Lower leg skin (tissue), 4 donors: ENCODE results near the gene RNF40. TPM values are rescaled to one million over a fixed set of nuclear protein-coding genes. Genes with fewer than 3 reads are reported as not detected.

Experiments used
- DNase-seq, 2 donors: peaks; one replicate each; pipeline ENCODE4 v3.0.0-alpha.2; 2019; ENCODE audit warnings: low spot score in 2 of 2
- H3K4me3 ChIP-seq: fragments of 200-600 bp; sonication (generic); 2 replicates; pipeline ENCODE4 v1.5.1; 2017; ENCODE audit warnings: mild to moderate bottlenecking, low read depth; ENCODE audit not compliant: poor library complexity, severe bottlenecking
- POLR2A ChIP-seq, 2 donors: fragments of 450-650 bp; IDR thresholded peaks; one replicate each; pipeline ENCODE4 v1.6.1; 2016 to 2017; ENCODE audit warnings: antibody characterized with exemption in 2 of 2, mild to moderate bottlenecking in 1 of 2, moderate library complexity in 1 of 2
- WGBS, 2 donors: methylation state at CpG; one replicate each; pipeline ENCODE4 v1.1.5; 2018; 5-methylcytosine and 5-hydroxymethylcytosine counted together
- intact Hi-C: fragments of 100-400 bp; cut with DNase I; formaldehyde crosslinking; loops from one replicate; pipeline ENCODE4 v1.15.0; 2023; ENCODE audit warnings: low total_unique reads
- total RNA-seq, 4 donors: library from RNA; depleted of rRNA; stranded (reverse); fragments of >200 nt; gene quantifications; one replicate each; pipeline ENCODE4 v1.1.0, GENCODE V29; 2016
- TF ChIP-seq, protein P1 (sequence below), 3 donors: fragments of 450-650 bp; IDR thresholded peaks; one replicate each; pipeline ENCODE4 v1.5.1; 2016; ENCODE audit warnings: antibody characterized with exemption in 3 of 3, mild to moderate bottlenecking in 3 of 3, moderate library complexity in 2 of 3

Gene RNF40
- total RNA-seq, 4 donors from 2014 or later = 82.2 to 112 (median 92.9) TPM

DNA sequence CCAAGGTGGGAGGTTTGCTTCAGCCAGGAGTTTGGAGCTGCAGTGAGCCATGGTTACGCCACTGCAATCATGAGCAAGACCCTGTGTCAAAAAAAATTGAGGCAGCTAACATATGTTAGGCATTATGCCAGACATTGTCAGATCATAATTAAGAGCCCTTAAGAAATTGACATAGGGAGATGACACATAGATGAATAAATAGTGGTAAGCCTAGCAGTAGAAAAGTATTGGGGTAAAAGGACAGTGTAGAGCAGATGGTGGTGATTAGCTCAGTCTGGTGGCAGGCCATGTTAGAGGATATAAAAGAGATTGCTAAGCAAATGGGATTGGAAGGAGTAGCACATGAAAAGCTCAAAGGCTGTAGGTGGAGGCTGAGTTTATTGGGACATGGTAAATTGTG lies 40.5 kb upstream of the RNF40 start:
- H3K4me3 ChIP-seq = no peak overlapping the region
- intact Hi-C loops = loop anchor here (10.0 kb wide), 1 partner anchor 53 kb away; no protein-coding TSS in a partner anchor
- DNase-seq = no peak
- TF ChIP-seq POLR2A (IDR thresholded peaks at IDR 0.05) = no peak
- TF ChIP-seq, protein P1, sequence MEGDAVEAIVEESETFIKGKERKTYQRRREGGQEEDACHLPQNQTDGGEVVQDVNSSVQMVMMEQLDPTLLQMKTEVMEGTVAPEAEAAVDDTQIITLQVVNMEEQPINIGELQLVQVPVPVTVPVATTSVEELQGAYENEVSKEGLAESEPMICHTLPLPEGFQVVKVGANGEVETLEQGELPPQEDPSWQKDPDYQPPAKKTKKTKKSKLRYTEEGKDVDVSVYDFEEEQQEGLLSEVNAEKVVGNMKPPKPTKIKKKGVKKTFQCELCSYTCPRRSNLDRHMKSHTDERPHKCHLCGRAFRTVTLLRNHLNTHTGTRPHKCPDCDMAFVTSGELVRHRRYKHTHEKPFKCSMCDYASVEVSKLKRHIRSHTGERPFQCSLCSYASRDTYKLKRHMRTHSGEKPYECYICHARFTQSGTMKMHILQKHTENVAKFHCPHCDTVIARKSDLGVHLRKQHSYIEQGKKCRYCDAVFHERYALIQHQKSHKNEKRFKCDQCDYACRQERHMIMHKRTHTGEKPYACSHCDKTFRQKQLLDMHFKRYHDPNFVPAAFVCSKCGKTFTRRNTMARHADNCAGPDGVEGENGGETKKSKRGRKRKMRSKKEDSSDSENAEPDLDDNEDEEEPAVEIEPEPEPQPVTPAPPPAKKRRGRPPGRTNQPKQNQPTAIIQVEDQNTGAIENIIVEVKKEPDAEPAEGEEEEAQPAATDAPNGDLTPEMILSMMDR (IDR thresholded peaks at IDR 0.05) = no peak
- WGBS, 2 donors = 100% methylated on average over 1 of the region's 1 CpG

DNA sequence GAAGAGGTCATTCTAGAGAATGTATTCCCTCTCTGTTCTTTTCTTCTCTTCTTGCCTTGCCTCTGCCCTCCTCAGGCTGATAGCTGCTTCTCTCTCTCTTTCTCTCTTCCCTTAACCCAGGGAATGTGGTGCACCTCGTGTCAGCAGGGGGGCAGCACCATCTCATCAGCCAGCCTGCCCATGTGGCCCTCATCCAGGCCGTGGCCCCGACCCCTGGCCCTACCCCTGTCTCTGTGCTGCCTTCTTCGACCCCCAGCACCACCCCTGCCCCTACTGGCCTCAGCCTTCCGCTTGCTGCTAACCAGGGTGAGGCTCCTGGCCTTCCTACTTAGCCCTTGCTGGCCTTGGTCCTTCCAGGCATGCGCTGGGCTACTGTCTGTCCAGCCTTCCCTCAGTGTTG lies 39.7 kb upstream of the RNF40 start:
- intact Hi-C loops = loop anchor here (10.0 kb wide), 1 partner anchor 52 kb away; no protein-coding TSS in a partner anchor
- no peak overlapping the region for H3K4me3 ChIP-seq
- DNase-seq = no peak
- 70 to 82% methylated on average over 6 of the region's 6 CpGs for WGBS, 2 donors
- TF ChIP-seq, protein P1 (IDR thresholded peaks at IDR 0.05) = no peak
- no peak for TF ChIP-seq POLR2A (IDR thresholded peaks at IDR 0.05)

DNA sequence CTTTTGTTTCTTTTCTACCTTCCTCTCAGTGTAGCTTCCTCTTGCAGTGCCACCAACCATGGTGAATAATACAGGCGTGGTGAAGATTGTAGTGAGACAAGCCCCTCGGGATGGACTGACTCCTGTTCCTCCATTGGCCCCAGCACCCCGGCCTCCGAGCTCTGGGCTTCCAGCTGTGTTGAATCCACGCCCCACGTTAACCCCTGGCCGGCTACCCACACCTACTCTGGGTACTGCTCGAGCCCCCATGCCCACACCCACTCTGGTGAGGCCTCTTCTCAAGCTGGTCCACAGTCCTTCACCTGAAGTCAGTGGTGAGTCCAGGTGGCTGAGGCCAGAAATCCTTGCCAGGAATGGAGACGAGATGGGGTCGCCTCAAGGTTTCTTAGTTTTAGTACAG lies 39.2 kb upstream of the RNF40 start:
- H3K4me3 ChIP-seq = no peak overlapping the region
- intact Hi-C loops = loop anchor here (10.0 kb wide), 1 partner anchor 52 kb away; no protein-coding TSS in a partner anchor
- 90 to 92% methylated on average over 10 of the region's 10 CpGs for whole genome bisulfite sequencing, 2 donors
- TF ChIP-seq POLR2A (IDR thresholded peaks at IDR 0.05) = no peak
- TF ChIP-seq, protein P1 (IDR thresholded peaks at IDR 0.05) = no peak
- no peak for DNase-seq

DNA sequence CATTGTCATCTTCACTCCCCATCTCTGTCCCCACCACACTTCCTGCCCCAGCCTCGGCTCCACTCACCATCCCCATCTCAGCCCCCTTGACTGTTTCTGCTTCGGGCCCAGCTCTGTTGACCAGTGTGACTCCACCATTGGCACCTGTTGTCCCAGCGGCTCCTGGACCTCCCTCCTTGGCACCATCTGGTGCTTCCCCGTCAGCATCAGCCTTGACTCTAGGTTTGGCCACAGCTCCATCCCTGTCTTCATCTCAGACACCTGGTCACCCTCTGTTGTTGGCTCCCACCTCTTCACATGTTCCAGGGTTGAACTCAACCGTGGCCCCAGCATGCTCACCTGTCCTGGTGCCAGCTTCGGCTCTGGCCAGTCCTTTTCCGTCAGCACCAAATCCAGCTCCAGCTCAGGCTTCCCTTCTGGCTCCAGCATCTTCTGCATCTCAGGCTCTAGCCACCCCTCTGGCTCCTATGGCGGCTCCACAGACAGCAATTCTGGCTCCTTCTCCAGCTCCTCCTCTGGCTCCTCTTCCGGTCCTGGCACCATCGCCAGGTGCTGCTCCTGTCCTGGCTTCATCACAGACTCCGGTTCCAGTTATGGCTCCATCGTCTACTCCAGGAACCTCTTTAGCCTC lies 38.3 kb upstream of the RNF40 start:
- no peak overlapping the region for H3K4me3 ChIP-seq
- DNase-seq = no peak
- TF ChIP-seq POLR2A (IDR thresholded peaks at IDR 0.05) = no peak
- TF ChIP-seq, protein P1 (IDR thresholded peaks at IDR 0.05) = no peak
- WGBS, 2 donors = 88 to 89% methylated on average over 12 of the region's 12 CpGs
- intact Hi-C loops = loop anchor here (10.0 kb wide), 1 partner anchor 51 kb away; no protein-coding TSS in a partner anchor

DNA sequence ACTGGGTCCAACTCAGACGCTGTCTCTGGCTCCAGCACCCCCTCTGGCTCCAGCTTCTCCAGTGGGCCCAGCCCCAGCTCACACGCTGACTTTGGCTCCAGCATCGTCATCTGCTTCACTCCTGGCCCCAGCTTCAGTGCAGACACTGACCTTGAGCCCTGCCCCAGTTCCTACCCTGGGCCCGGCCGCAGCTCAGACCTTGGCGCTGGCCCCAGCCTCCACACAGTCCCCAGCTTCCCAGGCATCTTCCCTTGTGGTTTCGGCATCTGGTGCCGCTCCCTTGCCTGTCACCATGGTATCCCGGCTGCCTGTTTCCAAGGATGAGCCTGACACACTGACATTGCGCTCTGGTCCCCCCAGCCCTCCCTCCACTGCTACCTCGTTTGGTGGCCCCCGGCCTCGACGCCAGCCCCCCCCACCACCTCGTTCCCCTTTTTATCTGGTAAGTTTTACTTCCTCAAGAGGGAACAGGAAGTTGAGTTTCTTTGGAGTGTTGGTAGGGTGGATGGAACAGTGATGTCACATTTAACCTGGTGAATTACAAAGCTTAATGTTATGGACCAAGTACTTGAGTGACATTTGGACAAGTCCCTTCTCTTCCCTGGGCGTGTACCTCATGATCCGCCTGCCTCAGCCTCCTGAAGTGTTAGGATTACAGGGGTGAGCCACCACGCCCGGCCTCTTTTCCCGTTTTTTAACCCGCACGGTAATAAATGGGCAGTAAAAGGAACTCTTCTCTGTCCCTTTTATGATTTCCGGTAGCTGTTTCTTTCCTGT lies 37.3 kb upstream of the RNF40 start:
- H3K4me3 ChIP-seq = no peak overlapping the region
- 71 to 75% methylated on average over 23 of the region's 23 CpGs for WGBS, 2 donors
- intact Hi-C loops = loop anchor here (10.0 kb wide), 1 partner anchor 50 kb away; no protein-coding TSS in a partner anchor
- DNase-seq = no peak
- TF ChIP-seq POLR2A (IDR thresholded peaks at IDR 0.05) = no peak
- TF ChIP-seq, protein P1 (IDR thresholded peaks at IDR 0.05) = no peak
